ENCODE results near the gene PCDH1. TPM values are rescaled to one million over a fixed set of nuclear protein-coding genes. Genes with fewer than 3 reads are reported as not detected.
A peak's percentile ranks its signal among the peaks of the same experiment; 100 is the strongest.

PCDH1 gene
- total and polyA plus RNA-seq, 7 donors = 8.6 to 47.2 (median 13.2) TPM

GRCh38 chr5:141849415-141850243 is 28.6 kb downstream of the PCDH1 start:
- WGBS, 2 donors = 0 to 1% methylated on average over 73 of the region's 73 CpGs
- Histone ChIP-seq H3K4me1 (peaks cover 0 to 16% (median 11%) of the 10 kb centered on the region in 4 donors), H3K36me3 (no peaks in the 10 kb centered on the region), H3K4me3 (peak overlapping the region; percentile 59 to 78 (median 66)), H3K9me3 (no peaks in the 10 kb centered on the region), H3K27me3 (peaks cover 0 to 7% (median 0%) of the 10 kb centered on the region in 3 donors), H3K27ac (peak overlapping the region; percentile 85 to 93 (median 90))
- TF ChIP-seq POLR2A (IDR thresholded peaks at IDR 0.05) (peak; percentile 69 to 80), EP300 (IDR thresholded peaks at IDR 0.05) (peak in 1 of 4 donors; percentile 3), POLR2AphosphoS5 (IDR thresholded peaks at IDR 0.05) (peak; percentile 87 to 96 (median 92)), CTCF (IDR thresholded peaks at IDR 0.05) (peak in 3 of 4 experiments; percentile 14 to 38 (median 26))
- DNase-seq = peak; percentile 92
- intact Hi-C loops (cut with DNase I) = loop anchor here (1.0 to 2.0 kb wide), 2 partner anchors 29 to 73 kb away; partner anchors contain the start of genes DELE1 and PCDH1

GRCh38 chr5:141848744-141849414 is 29.3 kb downstream of the PCDH1 start:
- Histone ChIP-seq H3K4me1 (peaks cover 0 to 16% (median 11%) of the 10 kb centered on the region in 4 donors), H3K27me3 (peaks cover 0 to 9% (median 0%) of the 10 kb centered on the region in 3 donors), H3K27ac (peak overlapping the region; percentile 85 to 93 (median 90)), H3K4me3 (peak overlapping the region; percentile 59 to 78 (median 66)), H3K36me3 (no peaks in the 10 kb centered on the region), H3K9me3 (no peaks in the 10 kb centered on the region)
- peak; percentile 75 for DNase-seq
- TF ChIP-seq POLR2A (IDR thresholded peaks at IDR 0.05) = no peak
- TF ChIP-seq POLR2AphosphoS5 (IDR thresholded peaks at IDR 0.05) = peak in 2 of 4 donors; percentile 18 to 51
- intact Hi-C loops (cut with DNase I) = loop anchor here (1.0 to 2.0 kb wide), 2 partner anchors 29 to 74 kb away; partner anchors contain the start of genes DELE1 and PCDH1
- WGBS, 2 donors = 2 to 8% methylated on average over 19 of the region's 19 CpGs

GRCh38 chr5:141846031-141846430 is 32.2 kb downstream of the PCDH1 start:
- Histone ChIP-seq H3K27me3 (peaks cover 0 to 21% (median 0%) of the 10 kb centered on the region in 3 donors), H3K9me3 (no peaks in the 10 kb centered on the region), H3K27ac (peak overlapping the region in 1 of 4 donors; percentile 38), H3K36me3 (no peaks in the 10 kb centered on the region), H3K4me1 (peaks cover 0 to 16% (median 12%) of the 10 kb centered on the region in 4 donors), H3K4me3 (no peak overlapping the region)
- 48 to 68% methylated on average over 10 of the region's 10 CpGs for WGBS, 2 donors
- DNase-seq = no peak
- intact Hi-C loops (cut with DNase I) = no loop called here
- TF ChIP-seq POLR2AphosphoS5 (IDR thresholded peaks at IDR 0.05) = no peak
- TF ChIP-seq POLR2A (IDR thresholded peaks at IDR 0.05) = no peak
- TF ChIP-seq CTCF (IDR thresholded peaks at IDR 0.05) = no peak
- no peak for TF ChIP-seq EP300 (IDR thresholded peaks at IDR 0.05)

GRCh38 chr5:141845371-141845851 is 32.8 kb downstream of the PCDH1 start:
- H3K36me3 ChIP-seq = no peaks in the 10 kb centered on the region
- intact Hi-C loops (cut with DNase I) = no loop called here
- peaks cover 0 to 21% (median 0%) of the 10 kb centered on the region in 3 donors for H3K27me3 ChIP-seq
- H3K27ac ChIP-seq = peak overlapping the region in 1 of 4 donors; percentile 38
- H3K4me3 ChIP-seq = no peak overlapping the region
- peaks cover 0 to 13% (median 8%) of the 10 kb centered on the region in 4 donors for H3K4me1 ChIP-seq
- no peak for TF ChIP-seq POLR2A (IDR thresholded peaks at IDR 0.05)
- TF ChIP-seq EP300 (IDR thresholded peaks at IDR 0.05) = no peak
- no peak for TF ChIP-seq CTCF (IDR thresholded peaks at IDR 0.05)
- TF ChIP-seq POLR2AphosphoS5 (IDR thresholded peaks at IDR 0.05) = no peak
- no peaks in the 10 kb centered on the region for H3K9me3 ChIP-seq
- no peak for DNase-seq
- WGBS, 2 donors = 25 to 29% methylated on average over 7 of the region's 7 CpGs
